ENCODE measurements around the gene OCA2. TPM values are rescaled to one million over a fixed set of nuclear protein-coding genes. Genes with fewer than 3 reads are reported as not detected.

Gene OCA2
- total and polyA plus RNA-seq, 2 of the 8 experiments (the other 6 are each of a cell fraction or from before 2014, with no cell fraction given), result 0.20 TPM

DNA sequence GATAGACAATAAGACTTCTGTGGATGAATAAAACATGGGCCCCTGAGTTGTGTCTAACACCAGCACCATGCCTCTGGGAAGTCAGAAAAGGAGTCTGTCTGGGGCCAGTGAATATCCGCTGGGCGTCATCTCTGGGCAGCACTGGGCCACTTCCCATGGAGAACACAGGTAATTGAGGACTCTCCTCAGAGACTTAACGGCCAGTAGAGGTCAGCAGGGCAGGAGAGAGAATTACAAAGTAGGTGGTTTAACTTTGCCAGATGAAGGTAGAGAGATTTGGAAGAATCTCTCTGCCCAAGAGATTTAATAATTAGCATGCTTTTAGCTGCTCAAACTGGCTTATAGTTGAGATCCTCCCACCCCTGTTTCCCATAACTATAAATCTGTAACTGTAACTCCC, 65.7 kb downstream of the OCA2 start:
- Histone ChIP-seq H3K4ac (replicated peaks; ENCODE audit: insufficient read length, low read depth, low read length) (no peak overlapping the region), H2AFZ (ENCODE audit: low read length) (no peak overlapping the region), H3K4me2 (ENCODE audit: insufficient read depth in 1 of 2, low read depth in 2 of 2, low read length in 2 of 2) (no peak overlapping the region), H4K91ac (replicated peaks; ENCODE audit: insufficient read length, low read length) (no peak overlapping the region), H3K27ac (ENCODE audit: low read depth, low read length) (no peak overlapping the region), H3K79me2 (ENCODE audit: control insufficient read depth in 1 of 2, insufficient read depth in 2 of 2, low read length in 2 of 2) (no peaks in the 10 kb centered on the region), H2BK20ac (ENCODE audit: low read length) (no peak overlapping the region), H3K14ac (ENCODE audit: insufficient read length) (no peak overlapping the region), H2AK5ac (ENCODE audit: low read depth, low read length) (no peak overlapping the region), H2BK5ac (ENCODE audit: low read depth, low read length) (no peak overlapping the region), H3K18ac (ENCODE audit: extremely low read depth, low read length) (no peak overlapping the region), H3K23ac (ENCODE audit: insufficient read length) (no peak overlapping the region), H3K56ac (replicated peaks; ENCODE audit: insufficient read length, low read depth, low read length) (no peak overlapping the region), H3K9ac (replicated peaks in 1 of 4; ENCODE audit: extremely low read depth in 1 of 4, low read depth in 3 of 4, low read length in 3 of 4) (no peak overlapping the region), H2BK120ac (replicated peaks; ENCODE audit: low read depth, low read length) (no peak overlapping the region), H3K9me3 (ENCODE audit: insufficient read depth in 2 of 2, low read depth in 1 of 2, low read length in 1 of 2) (no peaks in the 10 kb centered on the region), H2BK12ac (ENCODE audit: low read depth, low read length) (no peak overlapping the region), H4K20me1 (replicated peaks in 1 of 2; ENCODE audit: control insufficient read depth in 1 of 2, insufficient read depth in 2 of 2, low read length in 2 of 2) (no peaks in the 10 kb centered on the region), H4K5ac (ENCODE audit: insufficient read length, low read depth, low read length) (no peak overlapping the region), H4K8ac (ENCODE audit: extremely low read depth, insufficient read depth, low read length) (no peak overlapping the region), H2BK15ac (ENCODE audit: low read length) (no peak overlapping the region), H3K23me2 (ENCODE audit: low read depth, low read length) (no peaks in the 10 kb centered on the region), H3K79me1 (ENCODE audit: low read depth, low read length) (no peaks in the 10 kb centered on the region), H3K27me3 (replicated peaks in 1 of 4; ENCODE audit: control insufficient read depth in 3 of 4, extremely low read depth in 1 of 4, insufficient read depth in 3 of 4, low read length in 3 of 4) (no peaks in the 10 kb centered on the region), H3K4me3 (ENCODE audit: extremely low read depth in 1 of 4, insufficient read depth in 2 of 4, low read depth in 3 of 4, low read length in 4 of 4) (no peak overlapping the region), H3K36me3 (ENCODE audit: control insufficient read depth in 2 of 4, insufficient read depth in 4 of 4, low read length in 3 of 4) (no peaks in the 10 kb centered on the region), H3K4me1 (replicated peaks in 1 of 4; ENCODE audit: control insufficient read depth in 3 of 4, insufficient read depth in 4 of 4, low read length in 3 of 4) (no peaks in the 10 kb centered on the region)
- POLR2A ChIA-PET (ENCODE audit: partially characterized antibody), result no interaction called here
- TF ChIP-seq, protein P1, sequence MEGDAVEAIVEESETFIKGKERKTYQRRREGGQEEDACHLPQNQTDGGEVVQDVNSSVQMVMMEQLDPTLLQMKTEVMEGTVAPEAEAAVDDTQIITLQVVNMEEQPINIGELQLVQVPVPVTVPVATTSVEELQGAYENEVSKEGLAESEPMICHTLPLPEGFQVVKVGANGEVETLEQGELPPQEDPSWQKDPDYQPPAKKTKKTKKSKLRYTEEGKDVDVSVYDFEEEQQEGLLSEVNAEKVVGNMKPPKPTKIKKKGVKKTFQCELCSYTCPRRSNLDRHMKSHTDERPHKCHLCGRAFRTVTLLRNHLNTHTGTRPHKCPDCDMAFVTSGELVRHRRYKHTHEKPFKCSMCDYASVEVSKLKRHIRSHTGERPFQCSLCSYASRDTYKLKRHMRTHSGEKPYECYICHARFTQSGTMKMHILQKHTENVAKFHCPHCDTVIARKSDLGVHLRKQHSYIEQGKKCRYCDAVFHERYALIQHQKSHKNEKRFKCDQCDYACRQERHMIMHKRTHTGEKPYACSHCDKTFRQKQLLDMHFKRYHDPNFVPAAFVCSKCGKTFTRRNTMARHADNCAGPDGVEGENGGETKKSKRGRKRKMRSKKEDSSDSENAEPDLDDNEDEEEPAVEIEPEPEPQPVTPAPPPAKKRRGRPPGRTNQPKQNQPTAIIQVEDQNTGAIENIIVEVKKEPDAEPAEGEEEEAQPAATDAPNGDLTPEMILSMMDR (IDR thresholded peaks at IDR 0.05; ENCODE audit: control extremely low read depth in 1 of 3, insufficient read depth in 1 of 3, low read depth in 1 of 3, low read length in 3 of 3), result peak in 2 of 3 experiments; percentile 10 to 14; a peak in 1 of 4 replicates
- peak in 1 of 2 experiments; percentile 24; a peak in 2 of 4 replicates for TF ChIP-seq RAD21 (IDR thresholded peaks at IDR 0.05 in 1 of 2, conservative IDR thresholded peaks at IDR 0.05 in 1 of 2; ENCODE audit: low read depth in 2 of 2, low read length in 2 of 2)
- no peak for TF ChIP-seq TCF12 (IDR thresholded peaks at IDR 0.05; ENCODE audit: low read depth, low read length)
- 74% methylated on average over 3 of the region's 3 CpGs; no CpG with 5 or more reads in 1 of the 2 experiments for WGBS, 2 experiments (ENCODE audit: extremely low coverage in 1 of 2, insufficient coverage in 1 of 2, insufficient read length in 1 of 2, insufficient replicate concordance in 2 of 2, low coverage in 1 of 2, low lambda C conversion rate in 2 of 2, missing lambda C conversion rate in 1 of 2)
- no peak for FAIRE-seq
- CTCF ChIA-PET (ENCODE audit: partially characterized antibody), result interaction anchor here (1.1 to 7.3 kb wide), 4 partner anchors 12 to 84 kb away, joined by 3 to 53 read pairs (median 4); no protein-coding TSS in a partner anchor
- DNase-seq (ENCODE audit: low read depth in 1 of 2, low spot score in 2 of 2), result peak in 1 of 2 experiments; percentile 28

Measured in H1 (cell line).